ENCODE results near the gene TAOK1. TPM values are rescaled to one million over a fixed set of nuclear protein-coding genes. Genes with fewer than 3 reads are reported as not detected.

TAOK1 gene
- total RNA-seq, 1 donor from 2014 or later: 40.6 TPM

GRCh38 chr17:29569245-29569950 lies 179.2 kb downstream of the TAOK1 start:
- no peak for DNase-seq (ENCODE audit: low read depth in 2 of 2)

- no peak for DNase-seq (ENCODE audit: low read depth in 2 of 2)
Measured at GRCh38 chr17:29570521-29570920, 180.4 kb downstream of the TAOK1 start.

- no peak for DNase-seq (ENCODE audit: low read depth in 2 of 2)
Measured at GRCh38 chr17:29571486-29571882, 181.3 kb downstream of the TAOK1 start.

- DNase-seq (ENCODE audit: low read depth in 2 of 2): no peak
Measured at GRCh38 chr17:29571883-29572681, 181.9 kb downstream of the TAOK1 start.

- DNase-seq (ENCODE audit: low read depth in 2 of 2): peak in 1 of 2 donors; percentile 71
Measured at GRCh38 chr17:29572691-29573557, 182.8 kb downstream of the TAOK1 start.

- DNase-seq (ENCODE audit: low read depth in 2 of 2): no peak
Measured at GRCh38 chr17:29573558-29573869, 183.4 kb downstream of the TAOK1 start.

GRCh38 chr17:29573871-29574731 lies 183.9 kb downstream of the TAOK1 start:
- no peak for DNase-seq (ENCODE audit: low read depth in 2 of 2)

GRCh38 chr17:29574732-29575510 lies 184.8 kb downstream of the TAOK1 start:
- no peak for DNase-seq (ENCODE audit: low read depth in 2 of 2)

GRCh38 chr17:29575511-29576213 lies 185.5 kb downstream of the TAOK1 start:
- no peak for DNase-seq (ENCODE audit: low read depth in 2 of 2)

GRCh38 chr17:29576214-29577000 lies 186.2 kb downstream of the TAOK1 start:
- DNase-seq (ENCODE audit: low read depth in 2 of 2): no peak

- no peak for DNase-seq (ENCODE audit: low read depth in 2 of 2)
Measured at GRCh38 chr17:29577001-29577370, 186.8 kb downstream of the TAOK1 start.

- no peak for DNase-seq (ENCODE audit: low read depth in 2 of 2)
Measured at GRCh38 chr17:29577385-29578211, 187.4 kb downstream of the TAOK1 start.

GRCh38 chr17:29578626-29579485 lies 188.7 kb downstream of the TAOK1 start:
- DNase-seq (ENCODE audit: low read depth in 2 of 2): no peak

- peak; percentile 75 to 90 for DNase-seq (ENCODE audit: low read depth in 2 of 2)
Measured at GRCh38 chr17:29579866-29580771, 190.0 kb downstream of the TAOK1 start.

GRCh38 chr17:29581583-29582253 lies 191.6 kb downstream of the TAOK1 start:
- no peak for DNase-seq (ENCODE audit: low read depth in 2 of 2)

Measured in dermis microvascular lymphatic vessel endothelial cell (primary cell).